Endodermal cell (in vitro differentiated cells): Measurements from ENCODE around the gene IFI44. TPM values are rescaled to one million over a fixed set of nuclear protein-coding genes. Genes with fewer than 3 reads are reported as not detected.

Source experiments
- DNase-seq: peaks from one replicate; pipeline ENCODE4 v3.0.0-alpha.2; 2017
- H3K27ac ChIP-seq: 2 replicates; pipeline ENCODE4 v1.5.1; 2013; ENCODE audit warnings: mild to moderate bottlenecking, low read depth, low read length, moderate library complexity
- H3K27me3 ChIP-seq: 2 replicates; pipeline ENCODE4 v1.6.1; 2013; ENCODE audit warnings: mild to moderate bottlenecking, low read length, moderate library complexity; ENCODE audit not compliant: insufficient read depth, control insufficient read depth, poor library complexity, severe bottlenecking
- H3K36me3 ChIP-seq: 2 replicates; pipeline ENCODE4 v1.7.0; 2013; ENCODE audit warnings: mild to moderate bottlenecking, low read length, moderate library complexity; ENCODE audit not compliant: control insufficient read depth, insufficient read depth
- H3K4me1 ChIP-seq: one replicate; pipeline ENCODE4 v1.7.0; 2013; ENCODE audit warnings: low read length; ENCODE audit not compliant: control insufficient read depth, insufficient read depth
- H3K4me3 ChIP-seq: 2 replicates; pipeline ENCODE4 v1.5.1; 2013; ENCODE audit warnings: mild to moderate bottlenecking, low read length, moderate library complexity
- H3K9ac ChIP-seq: 2 replicates; pipeline ENCODE4 v1.6.1; 2013; ENCODE audit warnings: mild to moderate bottlenecking, low read length, moderate library complexity; ENCODE audit not compliant: poor library complexity, severe bottlenecking; ENCODE audit errors: extremely low read depth
- H3K9me3 ChIP-seq: 2 replicates; pipeline ENCODE4 v1.6.1; 2013; ENCODE audit warnings: mild to moderate bottlenecking, low read length, moderate library complexity; ENCODE audit not compliant: control insufficient read depth
- H3K27ac Mint-ChIP-seq: 2 replicates; pipeline ENCODE4 v1.8.0; 2020; ENCODE audit warnings: mixed read lengths
- H3K27me3 Mint-ChIP-seq: 2 replicates; pipeline ENCODE4 v1.8.0; 2021; ENCODE audit warnings: mild to moderate bottlenecking, mixed read lengths; ENCODE audit not compliant: insufficient read depth
- H3K36me3 Mint-ChIP-seq: 2 replicates; pipeline ENCODE4 v1.8.0; 2020; ENCODE audit warnings: low read depth, mixed read lengths
- H3K4me1 Mint-ChIP-seq: 2 replicates; pipeline ENCODE4 v1.8.0; 2020; ENCODE audit warnings: mixed read lengths
- H3K4me3 Mint-ChIP-seq: 2 replicates; pipeline ENCODE4 v1.8.0; 2020; ENCODE audit warnings: mild to moderate bottlenecking, moderate library complexity, mixed read lengths
- H3K9me3 Mint-ChIP-seq: 2 replicates; pipeline ENCODE4 v1.8.0; 2020; ENCODE audit warnings: mild to moderate bottlenecking, mixed read lengths
- CTCF ChIP-seq: fragments of 200-600 bp; sonication (generic); conservative IDR thresholded peaks from 2 replicates; pipeline ENCODE4 v1.5.0; 2021; ENCODE audit warnings: antibody characterized with exemption, mild to moderate bottlenecking
- WGBS, 2 experiments: methylation state at CpG; one replicate each; pipeline versions ENCODE4 v1.1.5 to v1.1.7; 2013; ENCODE audit warnings: missing lambda C conversion rate in 2 of 2, mixed read lengths in 1 of 2; ENCODE audit not compliant: insufficient coverage in 1 of 2, insufficient read length in 1 of 2; 5-methylcytosine and 5-hydroxymethylcytosine counted together
- total RNA-seq, 2 donors: library from RNA; stranded (reverse); fragmentation: NEBNext Ultra II Directional in 1 of 2; extraction: Animal tissue kit (Norgen Biotek cat#: 25700) in 1 of 2; gene quantifications; 2 replicates in 1 of 2; 3 replicates in 1 of 2; pipeline ENCODE4 v1.2.1, GENCODE V29; 2021

Gene IFI44
- total RNA-seq, 2 donors from 2014 or later = not detected

- no peaks in the 10 kb centered on the region for H3K4me1 Mint-ChIP-seq
- no peak overlapping the region for H3K27ac Mint-ChIP-seq
- H3K4me3 ChIP-seq = no peak overlapping the region
- H3K9me3 ChIP-seq = no peaks in the 10 kb centered on the region
- no peaks in the 10 kb centered on the region for H3K36me3 ChIP-seq
- no peak for DNase-seq
- peaks cover 20% of the 10 kb centered on the region for H3K9me3 Mint-ChIP-seq
- peaks cover 12% of the 10 kb centered on the region for H3K27me3 Mint-ChIP-seq
- H3K9ac ChIP-seq = no peak overlapping the region
- WGBS, 2 experiments = 86 to 100% methylated on average over 2 to 6 of the region's 6 CpGs
- no peak overlapping the region for H3K4me3 Mint-ChIP-seq
- no peak overlapping the region for H3K27ac ChIP-seq
- no peak for TF ChIP-seq CTCF
- H3K4me1 ChIP-seq = no peaks in the 10 kb centered on the region
- no peaks in the 10 kb centered on the region for H3K36me3 Mint-ChIP-seq
- H3K27me3 ChIP-seq = peaks cover 6% of the 10 kb centered on the region
These were observed 556 bp downstream of the IFI44 start for GRCh38 chr1:78650114-78650660.

DNA sequence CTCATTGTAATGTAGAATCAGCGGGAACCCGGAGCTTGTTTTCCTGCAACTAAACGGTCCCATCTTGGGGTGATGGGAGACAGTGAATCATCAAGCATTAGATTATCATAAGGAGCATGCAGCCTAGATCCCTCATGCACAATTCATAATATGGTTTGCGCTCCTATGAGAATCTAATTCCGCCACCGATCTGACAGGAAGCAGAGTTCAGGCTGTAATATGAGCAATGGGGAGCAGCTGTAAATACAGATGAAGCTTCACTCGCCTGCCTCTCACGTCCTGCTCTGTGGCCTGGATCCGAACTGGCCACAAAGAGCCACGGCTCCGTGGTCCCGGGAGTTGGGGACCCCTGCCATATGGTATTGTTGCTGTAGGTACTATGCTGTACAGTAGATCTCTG lies 1.6 kb downstream of the IFI44 start:
- H3K27me3 Mint-ChIP-seq = peaks cover 20% of the 10 kb centered on the region
- H3K4me3 Mint-ChIP-seq = no peak overlapping the region
- no peaks in the 10 kb centered on the region for H3K4me1 Mint-ChIP-seq
- no peak for TF ChIP-seq CTCF
- 93 to 97% methylated on average over 7 to 12 of the region's 12 CpGs for WGBS, 2 experiments
- peaks cover 17% of the 10 kb centered on the region for H3K9me3 Mint-ChIP-seq
- H3K27ac ChIP-seq = no peak overlapping the region
- no peaks in the 10 kb centered on the region for H3K36me3 ChIP-seq
- H3K4me3 ChIP-seq = no peak overlapping the region
- no peaks in the 10 kb centered on the region for H3K4me1 ChIP-seq
- H3K36me3 Mint-ChIP-seq = no peaks in the 10 kb centered on the region
- no peak overlapping the region for H3K9ac ChIP-seq
- no peaks in the 10 kb centered on the region for H3K9me3 ChIP-seq
- H3K27ac Mint-ChIP-seq = no peak overlapping the region
- no peak for DNase-seq
- peaks cover 7% of the 10 kb centered on the region for H3K27me3 ChIP-seq

DNA sequence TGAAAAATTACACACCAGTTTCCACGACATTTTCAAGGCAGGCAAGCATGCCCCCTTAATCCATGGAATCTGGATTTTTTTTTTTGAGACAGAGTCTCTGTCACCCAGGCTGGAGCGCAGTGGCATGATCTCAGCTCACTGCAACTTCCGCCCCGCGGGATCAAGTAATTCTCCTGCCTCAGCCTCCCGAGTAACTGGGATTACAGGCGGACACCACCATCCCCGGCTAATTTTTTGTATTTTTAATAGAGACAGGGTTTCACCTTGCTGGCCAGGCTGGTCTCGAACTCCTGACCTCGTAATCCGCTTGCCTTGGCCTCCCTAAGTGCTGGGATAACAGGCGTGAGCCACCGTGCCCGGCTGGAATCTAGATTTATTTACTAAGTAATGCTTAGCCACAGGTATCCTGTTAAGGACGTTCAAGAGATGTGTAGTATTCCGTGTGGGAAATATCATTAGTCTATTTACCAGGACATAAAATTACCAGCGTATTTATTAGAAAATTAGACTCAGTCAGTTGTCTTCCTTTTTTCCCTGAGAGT lies 2.5 kb downstream of the IFI44 start:
- Histone ChIP-seq H3K36me3 (no peaks in the 10 kb centered on the region), H3K27me3 (peaks cover 9% of the 10 kb centered on the region), H3K9ac (no peak overlapping the region), H3K9me3 (no peaks in the 10 kb centered on the region), H3K27ac (no peak overlapping the region), H3K4me1 (no peaks in the 10 kb centered on the region), H3K4me3 (no peak overlapping the region)
- Mint-ChIP-seq H3K4me1 (no peaks in the 10 kb centered on the region), H3K27me3 (peaks cover 22% of the 10 kb centered on the region), H3K27ac (no peak overlapping the region), H3K36me3 (no peaks in the 10 kb centered on the region), H3K4me3 (no peak overlapping the region), H3K9me3 (peaks cover 9% of the 10 kb centered on the region)
- TF ChIP-seq CTCF = no peak
- 89 to 91% methylated on average over 16 to 17 of the region's 17 CpGs for WGBS, 2 experiments
- no peak for DNase-seq
